Small intestine (tissue), 7 donors: Measurements from ENCODE around the gene C3orf22. TPM values are rescaled to one million over a fixed set of nuclear protein-coding genes. Genes with fewer than 3 reads are reported as not detected.
"Not testable (repeated sequence)": the region's sequence is repeated elsewhere in the genome, so short reads cannot be mapped to it uniquely, and the experiment has no call there.

Source experiments
- DNase-seq, 2 donors: peaks; one replicate each; pipeline versions ENCODE4 v3.0.0 to v3.0.0-alpha.2; 2013
- FAIRE-seq: peaks from 2 replicates; lab custom pipeline; 2012; peaks lifted over from hg19 to GRCh38; lab: Jason Lieb, UNC
- H3K27ac ChIP-seq, 3 donors: one replicate each; pipeline ENCODE4 v1.5.1; 2013; ENCODE audit warnings: low read length in 2 of 3, mild to moderate bottlenecking in 2 of 3, control low read depth in 1 of 3, inconsistent platforms in 1 of 3, low read depth in 1 of 3, moderate library complexity in 1 of 3
- H3K27me3 ChIP-seq, 3 donors: one replicate each; pipeline ENCODE4 v1.6.1; 2013; ENCODE audit warnings: low read length in 3 of 3, inconsistent platforms in 1 of 3; ENCODE audit not compliant: control insufficient read depth in 3 of 3, insufficient read depth in 3 of 3
- H3K36me3 ChIP-seq, 3 donors: one replicate each; pipeline ENCODE4 v1.6.1; 2013; ENCODE audit warnings: low read length in 3 of 3, inconsistent platforms in 1 of 3, low read depth in 1 of 3, mild to moderate bottlenecking in 1 of 3, moderate library complexity in 1 of 3; ENCODE audit not compliant: control insufficient read depth in 3 of 3, insufficient read depth in 2 of 3
- H3K4me1 ChIP-seq, 3 donors: one replicate each; pipeline ENCODE4 v1.6.1; 2013; ENCODE audit warnings: low read length in 2 of 3, inconsistent platforms in 1 of 3, low read depth in 1 of 3, mild to moderate bottlenecking in 1 of 3, moderate library complexity in 1 of 3; ENCODE audit not compliant: control insufficient read depth in 3 of 3, insufficient read depth in 2 of 3
- H3K4me3 ChIP-seq, 3 donors: one replicate each; pipeline ENCODE4 v1.5.1; 2013; ENCODE audit warnings: low read length in 3 of 3, control low read depth in 1 of 3, inconsistent platforms in 1 of 3, low read depth in 1 of 3, mild to moderate bottlenecking in 1 of 3, moderate library complexity in 1 of 3
- H3K9me3 ChIP-seq, 2 donors: one replicate each; pipeline ENCODE4 v1.6.1; 2013; ENCODE audit warnings: low read depth in 1 of 2, low read length in 1 of 2; ENCODE audit not compliant: control insufficient read depth in 2 of 2, insufficient read depth in 1 of 2
- WGBS, 3 donors: extraction: QIAGEN DNeasy Blood & Tissue Kit; methylation state at CpG; one replicate each; pipeline ENCODE4 v1.1.7; 2013; 5-methylcytosine and 5-hydroxymethylcytosine counted together
- polyA plus RNA-seq, 4 donors: library from polyadenylated mRNA; stranded (reverse) in 3 of 4; unstranded in 1 of 4; fragments of 200-250 nt in 3 of 4; fragments of 120-200 nt in 1 of 4; gene quantifications; one replicate each; pipeline versions ENCODE4 v1.2.1 to v1.2.3, GENCODE V29; 2013
- donor health status: healthy with polysubstance abuse.
- donor health status: control.
- donor health status: control.
- donor health status: Bipolar disorder and iron deficiency.
- donor health status: healthy.

Gene C3orf22
- polyA plus RNA-seq, 4 donors = 0.78 TPM; not detected in 3

GRCh38 chr3:126537730-126538281 is 20.9 kb downstream of the C3orf22 start:
- 64 to 71% (median 70%) methylated on average over 10 of the region's 10 CpGs for WGBS, 3 donors
- Histone ChIP-seq H3K4me1 (no peaks in the 10 kb centered on the region), H3K27me3 (peaks cover 0 to 4% (median 0%) of the 10 kb centered on the region in 3 donors), H3K4me3 (no peak overlapping the region), H3K36me3 (peaks cover 0 to 68% (median 0%) of the 10 kb centered on the region in 3 donors), H3K27ac (peak overlapping the region in 1 of 3 donors; percentile 33), H3K9me3 (no peaks in the 10 kb centered on the region)
- DNase-seq (peak; percentile 23 to 59), FAIRE-seq (no peak)

GRCh38 chr3:126537116-126537729 is 21.5 kb downstream of the C3orf22 start:
- Histone ChIP-seq H3K27me3 (peaks cover 0 to 4% (median 0%) of the 10 kb centered on the region in 3 donors), H3K27ac (peak overlapping the region in 1 of 3 donors; percentile 53), H3K9me3 (no peaks in the 10 kb centered on the region), H3K4me3 (no peak overlapping the region), H3K36me3 (peaks cover 0 to 62% (median 0%) of the 10 kb centered on the region in 3 donors), H3K4me1 (no peaks in the 10 kb centered on the region)
- DNase-seq (no peak), FAIRE-seq (no peak)
- 66 to 77% (median 72%) methylated on average over 9 of the region's 9 CpGs for WGBS, 3 donors

- FAIRE-seq = no peak
Measured at GRCh38 chr3:126536126-126536525, 22.6 kb downstream of the C3orf22 start.

GRCh38 chr3:126535636-126536035 is 23.1 kb downstream of the C3orf22 start:
- Histone ChIP-seq H3K4me1 (peaks cover 0 to 4% (median 0%) of the 10 kb centered on the region in 3 donors), H3K27me3 (peaks cover 0 to 4% (median 0%) of the 10 kb centered on the region in 3 donors), H3K27ac (no peak overlapping the region), H3K9me3 (no peaks in the 10 kb centered on the region), H3K4me3 (no peak overlapping the region), H3K36me3 (peaks cover 0 to 57% (median 0%) of the 10 kb centered on the region in 3 donors)
- FAIRE-seq (no peak), DNase-seq (no peak)

More at GRCh38 chr3:126536126-126536525, 22.6 kb downstream of the C3orf22 start:
- Histone ChIP-seq H3K27ac (no peak overlapping the region), H3K27me3 (peaks cover 0 to 4% (median 0%) of the 10 kb centered on the region in 3 donors), H3K4me3 (no peak overlapping the region), H3K4me1 (no peaks in the 10 kb centered on the region), H3K9me3 (no peaks in the 10 kb centered on the region), H3K36me3 (peaks cover 0 to 56% (median 0%) of the 10 kb centered on the region in 3 donors)
- DNase-seq = no peak
- 74 to 83% (median 79%) methylated on average over 3 of the region's 3 CpGs for WGBS, 3 donors

GRCh38 chr3:126534716-126535115 is 24.0 kb downstream of the C3orf22 start:
- Histone ChIP-seq H3K4me1 (peaks cover 0 to 13% (median 0%) of the 10 kb centered on the region in 3 donors), H3K36me3 (peaks cover 0 to 57% (median 0%) of the 10 kb centered on the region in 3 donors)
- not testable (repeated sequence) for DNase-seq, FAIRE-seq, H3K9me3 ChIP-seq, H3K27ac ChIP-seq, H3K27me3 ChIP-seq, H3K4me3 ChIP-seq
- 81 to 89% (median 88%) methylated on average over 7 of the region's 7 CpGs for WGBS, 3 donors

- Histone ChIP-seq H3K27ac (no peak overlapping the region), H3K4me3 (no peak overlapping the region), H3K36me3 (peaks cover 0 to 57% (median 0%) of the 10 kb centered on the region in 3 donors), H3K27me3 (peaks cover 0 to 4% (median 0%) of the 10 kb centered on the region in 3 donors), H3K9me3 (no peaks in the 10 kb centered on the region), H3K4me1 (peaks cover 0 to 24% (median 0%) of the 10 kb centered on the region in 3 donors)
- DNase-seq (no peak), FAIRE-seq (no peak)
Measured at GRCh38 chr3:126533506-126533905, 25.2 kb downstream of the C3orf22 start.

- no peak for FAIRE-seq
- peak overlapping the region in 1 of 3 donors; percentile 97 for H3K27ac ChIP-seq
Measured at GRCh38 chr3:126531051-126531330, 27.7 kb downstream of the C3orf22 start.

GRCh38 chr3:126530171-126531050 is 28.3 kb downstream of the C3orf22 start:
- peak in 1 of 2 donors; percentile 40 for DNase-seq
- no peaks in the 10 kb centered on the region for H3K9me3 ChIP-seq
- 71 to 83% (median 82%) methylated on average over 17 to 18 of the region's 18 CpGs for WGBS, 3 donors
- peak overlapping the region in 1 of 3 donors; percentile 97 for H3K27ac ChIP-seq
- H3K27me3 ChIP-seq = peaks cover 0 to 4% (median 0%) of the 10 kb centered on the region in 3 donors
- FAIRE-seq = no peak
- no peak overlapping the region for H3K4me3 ChIP-seq
- peaks cover 0 to 50% (median 0%) of the 10 kb centered on the region in 3 donors for H3K36me3 ChIP-seq
- H3K4me1 ChIP-seq = peaks cover 0 to 54% (median 0%) of the 10 kb centered on the region in 3 donors

More at GRCh38 chr3:126531051-126531330, 27.7 kb downstream of the C3orf22 start:
- peaks cover 0 to 4% (median 0%) of the 10 kb centered on the region in 3 donors for H3K27me3 ChIP-seq
- DNase-seq = no peak
- no peaks in the 10 kb centered on the region for H3K9me3 ChIP-seq
- peaks cover 0 to 51% (median 0%) of the 10 kb centered on the region in 3 donors for H3K36me3 ChIP-seq
- no peak overlapping the region for H3K4me3 ChIP-seq
- WGBS, 3 donors = 84 to 92% (median 89%) methylated on average over 6 of the region's 6 CpGs
- peaks cover 0 to 48% (median 0%) of the 10 kb centered on the region in 3 donors for H3K4me1 ChIP-seq
